ENCODE results near the gene BAHCC1.
A peak's percentile ranks its signal among the peaks of the same experiment; 100 is the strongest.
"Not testable (repeated sequence)": the region's sequence is repeated elsewhere in the genome, so short reads cannot be mapped to it uniquely, and the experiment has no call there.

BAHCC1 gene

DNA sequence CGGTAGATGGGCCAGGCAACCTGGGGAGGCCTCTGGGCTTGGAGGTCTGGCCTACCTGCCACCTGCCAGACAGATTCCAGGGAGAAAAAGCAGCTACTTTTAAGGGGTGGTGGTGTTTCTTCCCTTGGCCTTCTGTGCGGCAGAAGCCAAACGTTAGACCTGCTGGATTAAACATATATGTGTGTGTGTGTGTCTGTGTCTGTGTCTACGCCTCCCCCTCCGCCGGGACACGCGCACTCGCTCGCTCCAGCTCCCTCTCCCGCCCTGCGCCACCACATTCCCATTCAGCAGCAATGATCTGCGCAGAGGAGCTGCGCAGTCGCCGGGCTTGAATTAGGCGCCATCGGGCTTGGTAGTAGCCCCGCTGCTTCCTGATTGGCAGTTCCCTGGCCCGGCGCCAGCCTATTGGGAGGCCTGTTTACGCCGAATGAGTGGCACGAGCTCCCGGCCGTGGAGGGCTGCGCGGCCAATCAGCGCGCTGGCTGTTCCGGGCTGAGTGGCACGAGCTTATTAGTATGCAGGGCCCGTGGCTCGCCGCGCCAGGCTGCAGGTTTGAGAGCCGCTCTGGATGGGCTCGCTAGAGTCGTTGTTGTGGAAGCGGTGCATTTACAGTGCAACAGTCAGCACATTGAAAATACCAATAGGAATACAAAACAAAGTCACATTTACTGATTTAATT lies at the start of gene BAHCC1:
Gene BAHCC1 (plus strand): TSS at position 537 of the 679 bp plus-strand sequence. CDS start 4,283 bp downstream, outside the sequence.
- peak; percentile 99 for DNase-seq (ENCODE audit: low spot score)

DNA sequence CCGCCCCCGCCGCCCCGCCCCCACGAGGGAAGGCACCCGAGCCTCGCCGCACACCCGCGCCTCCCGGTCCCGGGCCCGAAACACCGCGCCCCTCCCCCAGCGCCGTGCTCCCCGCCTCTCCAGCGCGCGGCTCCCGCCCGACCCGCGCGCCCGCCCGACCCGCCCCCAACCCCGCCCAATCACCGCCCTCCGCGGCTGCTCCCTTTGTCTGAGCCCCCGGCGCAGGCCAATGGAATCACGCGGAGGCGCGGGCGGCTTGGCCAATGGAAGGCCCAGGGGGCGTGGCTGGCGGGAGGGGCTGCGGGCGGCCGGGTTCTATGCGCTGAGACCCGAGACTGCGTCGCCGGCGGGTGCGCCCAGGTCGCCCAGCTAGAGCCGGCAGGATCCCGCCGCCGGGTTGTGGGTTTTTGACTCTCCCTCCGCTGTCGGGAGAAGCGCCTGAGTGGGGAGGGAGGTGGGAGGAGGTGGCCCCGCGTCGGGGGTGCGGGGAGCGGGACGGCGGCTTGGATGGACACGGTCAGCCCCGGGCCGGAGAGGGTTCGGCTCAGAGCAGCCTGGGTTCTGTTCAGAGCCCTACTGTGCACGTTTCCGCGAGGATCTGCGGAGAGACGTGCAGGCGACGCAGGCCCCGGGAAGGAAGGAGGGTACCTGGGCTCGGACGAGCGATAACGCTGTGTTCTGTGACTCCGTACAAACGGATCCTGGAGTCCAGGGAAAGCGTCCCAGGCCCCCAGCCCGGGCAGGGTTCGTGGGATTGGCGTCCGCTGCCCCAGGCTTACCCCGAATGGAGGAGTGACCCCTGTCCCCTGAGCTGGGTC lies 49.0 kb upstream of the BAHCC1 start:
- peak; percentile 97 for DNase-seq (ENCODE audit: low spot score)

DNA sequence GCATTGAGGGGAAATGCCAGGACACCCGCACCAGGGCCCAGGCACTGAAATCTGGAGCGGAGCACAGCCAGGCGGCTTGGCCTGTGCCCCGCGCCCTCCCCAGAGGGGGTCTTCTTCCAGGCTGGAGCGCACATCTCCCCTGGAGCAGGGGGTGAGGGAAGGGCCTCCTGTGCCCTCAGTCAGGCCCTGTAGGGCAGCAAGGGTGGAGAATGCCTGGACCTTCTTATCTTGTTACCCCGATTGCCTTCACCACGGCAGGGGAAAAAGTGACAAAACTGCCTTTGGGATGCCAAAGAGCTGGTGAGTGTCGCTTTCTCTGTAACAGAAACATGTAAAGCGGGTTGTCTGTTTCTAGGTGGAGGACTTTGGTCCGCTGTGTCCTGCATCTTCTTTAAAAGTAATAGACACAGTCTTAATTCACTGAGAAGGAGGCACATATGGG lies 48.3 kb upstream of the BAHCC1 start:
- DNase-seq (ENCODE audit: low spot score) = no peak

DNA sequence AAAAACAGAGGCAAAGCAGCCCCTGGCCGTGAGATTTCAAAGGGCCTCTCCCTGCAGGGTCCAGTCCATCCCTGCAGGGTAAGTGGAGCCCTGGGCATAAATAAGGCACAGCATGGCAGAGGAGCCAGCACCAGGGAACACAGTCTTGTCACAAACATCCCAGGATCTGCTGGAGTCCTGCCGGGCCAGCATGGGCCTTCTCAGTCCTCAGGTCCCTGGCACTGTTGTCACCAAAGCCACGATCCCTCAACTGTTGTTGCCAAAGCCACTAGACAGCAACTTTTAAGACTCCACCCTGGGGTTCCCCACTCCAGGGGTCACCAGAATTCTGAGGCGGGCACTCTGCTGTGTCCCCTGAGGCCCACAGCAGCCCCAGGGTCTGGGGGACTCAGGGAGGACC lies 47.8 kb upstream of the BAHCC1 start:
- DNase-seq (ENCODE audit: low spot score) = no peak

- no peak for DNase-seq (ENCODE audit: low spot score)
Measured at GRCh38 chr17:81348097-81349055, 46.9 kb upstream of the BAHCC1 start.

DNA sequence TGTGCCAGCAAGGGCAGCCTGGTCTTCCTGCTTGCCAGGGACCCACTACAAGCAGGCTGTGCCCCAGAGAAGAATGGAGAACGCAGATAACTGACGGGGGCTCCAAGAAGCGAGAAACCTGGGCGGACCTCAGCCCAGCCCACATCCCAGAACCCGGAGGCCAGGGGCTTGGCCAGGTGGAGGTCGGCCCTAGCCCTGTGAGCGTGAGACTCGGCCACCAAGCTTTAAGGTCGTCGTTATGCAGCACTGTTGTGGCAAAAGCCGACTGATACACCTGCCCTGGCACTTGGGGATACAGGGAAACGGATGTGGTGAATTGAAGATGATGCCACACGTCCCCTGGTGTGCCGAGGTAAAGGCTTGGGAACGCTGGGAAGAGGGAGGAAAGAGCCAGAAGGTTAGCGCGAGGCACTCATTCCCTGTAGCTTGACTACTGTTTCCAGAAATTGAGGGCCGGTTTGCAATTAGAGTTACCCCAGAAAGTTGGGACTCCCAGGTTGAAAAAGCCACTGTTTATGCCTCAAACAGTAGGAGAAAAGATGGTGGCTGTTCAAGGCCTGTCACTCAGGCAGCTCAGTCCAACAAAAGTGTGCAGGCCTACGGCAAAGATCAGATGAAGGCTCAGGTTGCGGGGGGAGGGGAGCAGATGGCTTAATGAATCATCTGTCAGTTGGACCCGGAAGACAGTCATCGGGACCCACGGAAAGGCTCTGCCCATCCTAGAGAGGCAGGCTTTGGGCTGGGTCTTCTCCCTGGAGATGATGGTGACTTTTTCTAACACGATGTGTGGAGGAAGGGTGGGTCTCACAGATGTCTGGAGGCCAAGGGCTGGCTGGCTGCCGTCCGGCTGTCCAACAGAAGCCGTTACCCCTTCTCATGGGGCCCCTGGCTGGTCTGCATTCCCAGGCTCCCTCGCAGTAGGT lies 45.6 kb upstream of the BAHCC1 start:
- no peak for DNase-seq (ENCODE audit: low spot score)

GRCh38 chr17:81350320-81350890 lies 44.9 kb upstream of the BAHCC1 start:
- no peak for DNase-seq (ENCODE audit: low spot score)

- DNase-seq (ENCODE audit: low spot score) = not testable (repeated sequence)
Measured at GRCh38 chr17:81351329-81352052, 43.8 kb upstream of the BAHCC1 start.

GRCh38 chr17:81352056-81352455 lies 43.2 kb upstream of the BAHCC1 start:
- not testable (repeated sequence) for DNase-seq (ENCODE audit: low spot score)

DNA sequence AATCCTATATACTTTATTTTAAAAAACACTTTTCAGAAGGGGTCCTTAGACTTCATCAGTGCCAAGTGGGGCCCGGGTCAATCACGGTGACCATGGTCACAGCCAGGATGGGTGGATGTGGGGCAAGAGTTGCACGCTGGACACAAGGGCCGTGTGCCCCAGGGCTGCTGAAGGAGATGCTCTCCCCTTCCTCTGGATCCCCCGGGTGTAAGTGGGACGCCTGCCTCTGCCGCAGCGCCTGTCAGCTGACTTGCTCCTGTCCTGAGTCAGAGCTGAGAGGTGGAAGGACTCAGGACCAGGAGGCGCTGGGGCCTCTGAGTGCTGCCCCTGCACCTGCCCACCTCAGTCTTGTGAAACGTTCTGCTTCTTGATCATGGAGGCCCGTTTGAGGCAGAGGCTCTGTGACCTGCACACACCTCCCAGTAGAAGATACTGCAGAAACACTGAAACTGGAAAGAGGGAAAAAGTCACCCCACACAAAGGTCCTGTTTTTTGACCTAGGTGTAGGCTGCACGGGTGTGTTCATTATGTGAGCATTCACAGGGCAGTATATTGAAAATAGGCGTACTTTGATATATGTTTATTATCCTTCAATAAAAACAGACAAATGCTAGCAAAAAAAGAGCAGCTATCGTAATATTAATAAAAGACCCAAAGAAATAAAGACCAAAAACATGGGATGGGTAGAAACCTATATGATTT lies 40.9 kb upstream of the BAHCC1 start:
- no peak for DNase-seq (ENCODE audit: low spot score)

GRCh38 chr17:81354954-81355347 lies 40.3 kb upstream of the BAHCC1 start:
- DNase-seq (ENCODE audit: low spot score) = no peak

- no peak for DNase-seq (ENCODE audit: low spot score)
Measured at GRCh38 chr17:81359218-81359617, 36.0 kb upstream of the BAHCC1 start.

DNA sequence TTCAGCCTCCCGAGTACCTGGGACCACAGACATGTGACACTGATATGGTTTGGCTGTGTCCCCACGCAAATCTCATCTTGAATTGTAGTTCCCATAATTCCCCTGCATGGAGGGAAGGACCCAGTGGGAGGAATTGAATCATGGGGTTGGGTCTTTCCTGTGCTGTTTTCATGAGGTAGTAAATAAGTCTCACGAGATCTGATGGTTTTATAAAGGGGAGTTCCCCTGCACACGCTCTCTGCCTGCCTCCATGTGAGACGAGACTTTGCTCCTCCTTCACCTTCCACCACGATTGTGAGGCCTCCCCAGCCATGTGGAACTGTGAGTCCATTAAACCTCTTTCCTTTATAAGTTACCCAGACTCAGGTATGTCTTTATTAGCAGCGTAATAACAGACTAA lies 33.3 kb upstream of the BAHCC1 start:
- DNase-seq (ENCODE audit: low spot score) = not testable (repeated sequence)

GRCh38 chr17:81364278-81365147 lies 30.7 kb upstream of the BAHCC1 start:
- no peak for DNase-seq (ENCODE audit: low spot score)

GRCh38 chr17:81365148-81365600 lies 30.1 kb upstream of the BAHCC1 start:
- DNase-seq (ENCODE audit: low spot score) = no peak

DNA sequence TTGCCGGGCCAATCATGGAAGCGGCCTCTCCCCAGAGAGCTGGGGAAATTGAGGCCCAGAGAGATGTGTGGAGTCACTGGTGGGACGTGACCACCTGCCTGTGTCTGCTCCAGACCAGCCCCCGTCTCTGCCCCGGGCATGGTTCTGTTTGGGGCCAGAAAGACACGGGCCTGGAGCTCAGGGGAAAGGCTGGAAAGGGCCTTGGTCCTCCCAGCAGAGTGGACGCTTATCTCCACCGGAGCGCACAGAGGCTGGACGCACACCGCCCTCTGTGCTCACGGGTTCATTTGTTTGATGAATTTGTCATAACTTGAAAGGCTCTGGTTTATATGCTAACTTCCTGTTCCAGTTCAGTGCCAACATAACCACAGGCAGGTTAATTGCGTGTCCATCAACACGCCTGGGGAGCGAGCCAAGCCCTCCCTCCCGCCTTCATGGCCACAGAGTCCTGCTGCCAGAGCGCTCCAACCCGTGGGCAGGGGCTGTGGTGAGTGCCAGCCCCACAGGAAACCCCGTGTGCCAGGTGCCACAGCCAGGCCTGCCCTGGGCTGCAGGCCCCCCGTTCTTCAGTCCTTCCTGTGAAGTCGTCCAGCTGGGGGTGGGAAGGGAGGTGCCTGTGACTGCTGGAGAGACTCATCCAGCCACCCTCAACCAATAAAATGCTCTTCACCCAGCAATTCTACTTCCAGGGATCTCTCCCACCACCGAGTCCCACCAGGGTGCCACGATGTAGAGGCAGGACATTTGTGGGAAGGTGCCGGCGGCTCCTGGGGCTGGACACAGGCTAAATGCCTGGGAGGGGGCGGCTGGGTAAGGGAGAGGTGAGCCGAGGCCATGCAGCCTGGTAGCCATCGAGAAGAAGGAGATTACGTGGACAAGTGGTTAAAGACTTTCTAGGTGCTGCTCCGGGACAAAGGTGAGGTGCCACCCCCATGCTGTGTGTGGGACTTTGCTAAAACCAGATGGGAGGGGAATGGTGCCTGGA lies 29.4 kb upstream of the BAHCC1 start:
- DNase-seq (ENCODE audit: low spot score) = no peak

DNA sequence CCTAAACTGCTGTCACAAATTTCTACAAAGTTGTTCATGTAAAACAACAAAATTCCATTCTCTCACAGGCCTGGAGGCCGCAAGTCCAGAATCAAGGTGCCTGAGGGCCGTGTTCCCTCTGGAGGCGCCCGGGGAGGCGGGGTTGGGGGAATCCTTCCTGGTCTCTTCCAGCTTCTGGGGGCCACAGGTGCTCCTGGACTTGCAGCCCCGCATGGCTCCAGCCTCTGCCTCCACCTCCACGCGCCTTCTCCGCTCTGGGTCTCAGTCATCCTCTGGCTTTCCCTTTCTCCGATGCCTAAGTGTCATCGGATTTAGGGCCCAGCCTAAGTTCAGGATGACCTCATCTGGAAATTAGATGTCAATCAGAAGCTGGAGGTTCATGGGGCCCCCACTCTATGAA lies 28.6 kb upstream of the BAHCC1 start:
- no peak for DNase-seq (ENCODE audit: low spot score)

All from globus pallidus (tissue), 1 donor.